SK-N-SH (cell line): ENCODE measurements around the gene CCDC18. TPM values are rescaled to one million over a fixed set of nuclear protein-coding genes. Genes with fewer than 3 reads are reported as not detected.

ENCODE experiments used
- CTCF ChIA-PET: fragments of 300-600, 350-600 bp; formaldehyde crosslinking; extraction: SDS; loops from one replicate; lab custom pipeline; 2021; lab: Yijun Ruan, JAX
- POLR2A ChIA-PET: fragments of 350-600 bp; sonication (Branson Sonifier 250); formaldehyde crosslinking; extraction: SDS; loops from one replicate; lab custom pipeline; 2020; ENCODE audit warnings: antibody characterized with exemption, inconsistent platforms; lab: Yijun Ruan, JAX
- DNase-seq: peaks from one replicate; pipeline ENCODE4 v3.0.0; 2012
- H2AFZ ChIP-seq: fragments of 200-600 bp; sonication (generic); 2 replicates; pipeline ENCODE4 v1.8.1; 2016; ENCODE audit warnings: antibody characterized with exemption, mild to moderate bottlenecking, low read depth
- H3F3A ChIP-seq: fragments of 200-600 bp; sonication (generic); replicated peaks from 2 replicates; pipeline ENCODE3; 2016; ENCODE audit warnings: antibody characterized with exemption, mild to moderate bottlenecking; ENCODE audit not compliant: insufficient read depth
- H3K27ac ChIP-seq, 2 experiments: fragments of 200-500 bp in 1 of 2; fragments of 200-600 bp in 1 of 2; sonication (Bioruptor generic) in 1 of 2; sonication (generic), shearing (Covaris generic) in 1 of 2; 2 replicates each; pipeline versions ENCODE4 v1.5.1 to v1.6.1; 2014 to 2016; ENCODE audit warnings: low read depth in 2 of 2, inconsistent platforms in 1 of 2, low read length in 1 of 2, mild to moderate bottlenecking in 1 of 2, mixed read lengths in 1 of 2
- H3K27me3 ChIP-seq: fragments of 200-600 bp; sonication (generic), shearing (Covaris generic); 2 replicates; pipeline ENCODE4 v1.6.1; 2016; ENCODE audit warnings: mixed run types; ENCODE audit not compliant: insufficient read depth
- H3K36me3 ChIP-seq, 2 experiments: fragments of 200-500 bp in 1 of 2; fragments of 200-600 bp in 1 of 2; sonication (Bioruptor generic) in 1 of 2; sonication (generic) in 1 of 2; replicated peaks in 1 of 2; 2 replicates each; pipeline versions ENCODE3 to v1.5.1; 2014 to 2016; ENCODE audit warnings: low read length in 1 of 2, mild to moderate bottlenecking in 1 of 2; ENCODE audit not compliant: insufficient read depth in 2 of 2, control insufficient read depth in 1 of 2
- H3K4me1 ChIP-seq, 2 experiments: fragments of 200-500 bp in 1 of 2; fragments of 200-600 bp in 1 of 2; sonication (Bioruptor generic) in 1 of 2; sonication (generic), shearing (Covaris generic) in 1 of 2; 2 replicates each; pipeline versions ENCODE4 v1.5.1 to v1.6.1; 2014 to 2016; ENCODE audit warnings: low read depth in 1 of 2, low read length in 1 of 2, mixed run types in 1 of 2; ENCODE audit not compliant: insufficient read depth in 2 of 2, control insufficient read depth in 1 of 2
- H3K4me2 ChIP-seq: fragments of 200-600 bp; sonication (generic), shearing (Covaris generic); 2 replicates; pipeline ENCODE4 v1.6.1; 2017; ENCODE audit warnings: mixed run types
- H3K4me3 ChIP-seq, 2 experiments: fragments of 200-500 bp in 1 of 2; fragments of 200-600 bp in 1 of 2; sonication (Bioruptor generic) in 1 of 2; sonication (generic), shearing (Covaris generic) in 1 of 2; 2 replicates each; pipeline versions ENCODE4 v1.5.1 to v1.8.1; 2014 to 2016; ENCODE audit warnings: low read depth in 2 of 2, inconsistent platforms in 1 of 2, low read length in 1 of 2, mild to moderate bottlenecking in 1 of 2, mixed read lengths in 1 of 2, moderate library complexity in 1 of 2
- H3K79me2 ChIP-seq: fragments of 200-600 bp; sonication (generic); 2 replicates; pipeline ENCODE4 v1.8.1; 2017; ENCODE audit warnings: mild to moderate bottlenecking; ENCODE audit not compliant: insufficient read depth
- H3K9ac ChIP-seq: fragments of 200-600 bp; sonication (generic); 2 replicates; pipeline ENCODE4 v1.6.1; 2017; ENCODE audit warnings: mixed run types
- H3K9me2 ChIP-seq: fragments of 200-600 bp; sonication (generic); 2 replicates; pipeline ENCODE4 v1.6.1; 2017; ENCODE audit warnings: mixed run types
- H3K9me3 ChIP-seq: fragments of 200-600 bp; sonication (generic); 2 replicates; pipeline ENCODE4 v1.6.1; 2017; ENCODE audit warnings: mixed run types, mild to moderate bottlenecking, moderate library complexity
- H4K20me1 ChIP-seq: fragments of 200-600 bp; sonication (generic); 2 replicates; pipeline ENCODE4 v1.6.1; 2017; ENCODE audit warnings: mild to moderate bottlenecking, mixed run types; ENCODE audit not compliant: insufficient read depth
- EP300 ChIP-seq, 2 experiments: IDR thresholded peaks; 2 replicates each; pipeline versions ENCODE4 v1.4.0 to v1.6.1; 2012; ENCODE audit warnings: borderline replicate concordance in 1 of 2, low read depth in 1 of 2, low read length in 1 of 2
- GATA2 ChIP-seq: sonication (generic); formaldehyde crosslinking; IDR thresholded peaks from 2 replicates; pipeline ENCODE4 v1.5.0; 2020; ENCODE audit warnings: mild to moderate bottlenecking, missing genetic modification reagents
- IRF3 ChIP-seq: fragments of 150-350 bp; IDR thresholded peaks from 2 replicates; pipeline ENCODE4 v1.6.1; 2016; ENCODE audit warnings: mild to moderate bottlenecking, low read depth, low read length
- JUND ChIP-seq: IDR thresholded peaks from 2 replicates; pipeline ENCODE4 v1.4.0; 2012
- NFIC ChIP-seq: IDR thresholded peaks from 2 replicates; pipeline ENCODE4 v1.4.0; 2012; ENCODE audit warnings: borderline replicate concordance
- NRF1 ChIP-seq: IDR thresholded peaks from 2 replicates; pipeline ENCODE4 v1.6.1; 2012; ENCODE audit warnings: low read depth, mild to moderate bottlenecking, low read length
- RCOR1 ChIP-seq: fragments of 150-350 bp; IDR thresholded peaks from 2 replicates; pipeline ENCODE4 v1.6.1; 2017; ENCODE audit warnings: antibody characterized with exemption, low read length
- RFX5 ChIP-seq: IDR thresholded peaks from 2 replicates; pipeline ENCODE4 v1.6.1; 2012; ENCODE audit warnings: mild to moderate bottlenecking, improper control_type of control experiment, low read length
- RXRA ChIP-seq: IDR thresholded peaks from 2 replicates; pipeline ENCODE4 v1.4.0; 2012; ENCODE audit warnings: low read depth, mild to moderate bottlenecking, borderline replicate concordance
- SIN3A ChIP-seq: IDR thresholded peaks from 2 replicates; pipeline ENCODE4 v1.6.1; 2012; ENCODE audit warnings: low read depth, mild to moderate bottlenecking, low read length, moderate library complexity, borderline replicate concordance
- USF2 ChIP-seq: fragments of 150-350 bp; IDR thresholded peaks from 2 replicates; pipeline ENCODE4 v1.6.1; 2017; ENCODE audit warnings: antibody characterized with exemption, low read length, low read depth, borderline replicate concordance
- ZBTB33 ChIP-seq: IDR thresholded peaks from 2 replicates; pipeline ENCODE4 v1.4.0; 2012; ENCODE audit warnings: low read depth, borderline replicate concordance
- WGBS: methylation state at CpG from one replicate; pipeline ENCODE4 v1.1.6; 2017; ENCODE audit warnings: low lambda C conversion rate; 5-methylcytosine and 5-hydroxymethylcytosine counted together
- polyA plus RNA-seq, 3 experiments: library from polyadenylated mRNA; depleted of rRNA; stranded (reverse); fragments of >200 nt; gene quantifications; 2 replicates each; pipeline ENCODE4 v1.2.3, GENCODE V29; 2012

The CCDC18 gene
- polyA plus RNA-seq, 1 of the 3 experiments (the other 2 are of a cell fraction), result 4.0 TPM

GRCh38 chr1:93137604-93138292, 42.8 kb upstream of the CCDC18 start:
- CTCF ChIA-PET, result interaction anchor here (0.8 kb wide), 1 partner anchor 184 kb away, joined by 3 read pairs; no protein-coding TSS in a partner anchor
- DNase-seq, result no peak

GRCh38 chr1:93140106-93140505, 40.4 kb upstream of the CCDC18 start:
- WGBS, result 90% methylated on average over 1 of the region's 1 CpG
- H3K36me3 ChIP-seq, result peaks cover 33 to 67% of the 10 kb centered on the region in 2 experiments
- TF ChIP-seq ZBTB33 (no peak), IRF3 (no peak), EP300 (IDR thresholded peaks at IDR 0.05; ENCODE audit: borderline replicate concordance in 1 of 2, low read depth in 1 of 2, low read length in 1 of 2) (no peak), NFIC (no peak)
- TF ChIP-seq, all 33 proteins: peak for 0
- no peak overlapping the region for H3K4me3 ChIP-seq
- no peak overlapping the region for H3K9ac ChIP-seq
- no peak for DNase-seq
- no peaks in the 10 kb centered on the region for H3K27me3 ChIP-seq
- H3K4me1 ChIP-seq, result no peaks in the 10 kb centered on the region; a peak in 1 of 4 replicates
- H3F3A ChIP-seq, result peaks cover 15% of the 10 kb centered on the region
- H3K27ac ChIP-seq, result peak overlapping the region in 1 of 2 experiments; percentile 5; a peak in 1 of 4 replicates
- no peak overlapping the region for H2AFZ ChIP-seq
- ChIA-PET POLR2A (no interaction called here), CTCF (no interaction called here)
- no peaks in the 10 kb centered on the region for H4K20me1 ChIP-seq
- no peaks in the 10 kb centered on the region for H3K9me3 ChIP-seq
- no peak overlapping the region for H3K4me2 ChIP-seq
- peaks cover 8% of the 10 kb centered on the region; the same call in 1 of the 2 replicates for H3K79me2 ChIP-seq
- H3K9me2 ChIP-seq, result no peaks in the 10 kb centered on the region

More at GRCh38 chr1:93137604-93138292, 42.8 kb upstream of the CCDC18 start:
- no peak overlapping the region for H3K4me3 ChIP-seq
- H3K36me3 ChIP-seq, result peaks cover 50 to 76% of the 10 kb centered on the region in 2 experiments
- H3K9me3 ChIP-seq, result no peaks in the 10 kb centered on the region
- WGBS, result 58% methylated on average over 3 of the region's 3 CpGs
- H3F3A ChIP-seq, result peaks cover 11% of the 10 kb centered on the region
- no peak overlapping the region for H3K4me2 ChIP-seq
- POLR2A ChIA-PET, result no interaction called here
- no peaks in the 10 kb centered on the region for H3K27me3 ChIP-seq
- no peak overlapping the region for H3K27ac ChIP-seq
- TF ChIP-seq RXRA, result no peak
- no peak for TF ChIP-seq RCOR1
- TF ChIP-seq JUND, result no peak
- TF ChIP-seq ZBTB33, result no peak
- no peak for TF ChIP-seq GATA2 (CRISPR knock-in tag)
- no peak for TF ChIP-seq RFX5
- TF ChIP-seq USF2, result no peak
- no peak for TF ChIP-seq NRF1
- no peak for TF ChIP-seq SIN3A
- TF ChIP-seq NFIC, result no peak
- TF ChIP-seq EP300 (IDR thresholded peaks at IDR 0.05; ENCODE audit: borderline replicate concordance in 1 of 2, low read depth in 1 of 2, low read length in 1 of 2), result no peak
- H3K4me1 ChIP-seq, result no peaks in the 10 kb centered on the region; a peak in 1 of 4 replicates
- H2AFZ ChIP-seq, result no peak overlapping the region
- no peaks in the 10 kb centered on the region for H3K9me2 ChIP-seq
- 0 out of 2 replicates have a peak, but pooled peaks cover 6% of the 10 kb centered on the region for H3K79me2 ChIP-seq
- H4K20me1 ChIP-seq, result no peaks in the 10 kb centered on the region
- no peak overlapping the region for H3K9ac ChIP-seq
